Spleen (tissue), 7 donors: Measurements from ENCODE around the gene ZFAND2A.

ENCODE experiments used
- POLR2AphosphoS5 ChIP-seq, 3 donors: sonication (generic); formaldehyde crosslinking; IDR thresholded peaks; one replicate each; pipeline ENCODE4 v1.5.1; 2017; ENCODE audit warnings: antibody characterized with exemption in 3 of 3
- TF ChIP-seq, protein P1 (sequence below), 11 experiments: fragments of 200-600 bp in 7 of 11; fragments of 450-650 bp in 4 of 11; sonication (generic) in 4 of 11; IDR thresholded peaks in 8 of 11; conservative IDR thresholded peaks in 3 of 11; 1 replicate in 7 of 11; 2 replicates in 4 of 11; pipeline versions ENCODE4 v1.4.0 to v1.8.0; 2016 to 2021; ENCODE audit warnings: antibody characterized with exemption in 11 of 11, inconsistent platforms in 4 of 11, mild to moderate bottlenecking in 1 of 11
- donor health status: DM: no; HTN: no; CAD: no; lungs with moderate emphysema.
- donor health status: DM: no; HTN: no; CAD: no.
- donor health status: DM: no; HTN: no; CAD: no.

DNA sequence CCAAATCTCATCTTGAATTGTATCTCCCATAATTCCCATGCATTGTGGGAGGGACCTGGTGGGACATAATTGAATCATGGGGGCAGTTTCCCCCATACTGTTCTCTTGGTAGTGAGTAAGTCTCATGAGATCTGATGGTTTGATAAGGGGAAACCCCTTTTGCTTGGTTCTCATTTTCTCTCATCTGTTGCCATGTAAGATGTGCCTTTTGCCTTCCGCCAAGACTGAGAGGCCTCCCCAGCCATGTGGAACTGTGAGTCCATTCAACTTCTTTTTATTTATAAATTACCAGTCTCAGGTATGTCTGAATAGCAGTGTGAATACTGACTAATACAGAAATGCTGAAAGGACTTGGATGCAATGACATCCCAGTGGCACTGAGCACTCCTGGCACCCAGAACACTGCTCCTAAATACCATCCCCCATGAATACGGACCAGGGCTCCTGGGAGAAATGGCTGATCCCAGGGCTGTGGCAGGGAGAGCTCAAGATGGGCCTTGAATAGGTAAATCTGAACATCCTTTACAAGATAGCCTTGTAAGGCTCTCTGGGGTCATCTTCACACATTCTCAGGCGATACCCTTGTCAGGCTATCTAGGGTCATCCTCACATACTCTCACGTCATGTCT lies 19.4 kb downstream of the ZFAND2A start:
- no peak for TF ChIP-seq POLR2AphosphoS5 (IDR thresholded peaks at IDR 0.05)
- TF ChIP-seq, protein P1, sequence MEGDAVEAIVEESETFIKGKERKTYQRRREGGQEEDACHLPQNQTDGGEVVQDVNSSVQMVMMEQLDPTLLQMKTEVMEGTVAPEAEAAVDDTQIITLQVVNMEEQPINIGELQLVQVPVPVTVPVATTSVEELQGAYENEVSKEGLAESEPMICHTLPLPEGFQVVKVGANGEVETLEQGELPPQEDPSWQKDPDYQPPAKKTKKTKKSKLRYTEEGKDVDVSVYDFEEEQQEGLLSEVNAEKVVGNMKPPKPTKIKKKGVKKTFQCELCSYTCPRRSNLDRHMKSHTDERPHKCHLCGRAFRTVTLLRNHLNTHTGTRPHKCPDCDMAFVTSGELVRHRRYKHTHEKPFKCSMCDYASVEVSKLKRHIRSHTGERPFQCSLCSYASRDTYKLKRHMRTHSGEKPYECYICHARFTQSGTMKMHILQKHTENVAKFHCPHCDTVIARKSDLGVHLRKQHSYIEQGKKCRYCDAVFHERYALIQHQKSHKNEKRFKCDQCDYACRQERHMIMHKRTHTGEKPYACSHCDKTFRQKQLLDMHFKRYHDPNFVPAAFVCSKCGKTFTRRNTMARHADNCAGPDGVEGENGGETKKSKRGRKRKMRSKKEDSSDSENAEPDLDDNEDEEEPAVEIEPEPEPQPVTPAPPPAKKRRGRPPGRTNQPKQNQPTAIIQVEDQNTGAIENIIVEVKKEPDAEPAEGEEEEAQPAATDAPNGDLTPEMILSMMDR (IDR thresholded peaks at IDR 0.05 in 8 of 11, conservative IDR thresholded peaks at IDR 0.05 in 3 of 11), result no peak
